Measurements from ENCODE around the gene HBG1.

The HBG1 gene

DNA sequence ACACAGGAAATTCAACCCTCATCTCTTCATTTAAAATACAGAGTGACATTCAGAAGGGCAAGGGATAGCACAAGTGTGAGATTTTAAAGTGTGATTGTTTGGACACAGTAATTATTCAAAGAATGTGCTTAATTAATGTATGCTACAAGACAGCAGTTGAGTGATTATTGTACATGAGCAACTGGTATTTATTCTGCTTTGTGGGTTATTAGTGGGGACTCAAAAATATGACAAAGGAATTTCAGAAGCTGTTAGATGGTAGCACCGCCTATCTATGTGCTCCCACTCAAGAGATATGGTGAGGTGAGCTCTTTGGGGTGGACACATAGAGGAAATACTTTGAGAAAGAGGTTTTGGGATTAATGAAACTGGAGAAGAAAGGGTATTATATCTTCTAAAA, 9.6 kb downstream of the HBG1 start:
- no peak overlapping the region for H3K4me3 ChIP-seq (ENCODE audit: low read length)
- H4K20me1 ChIP-seq (ENCODE audit: insufficient read depth, low read length): no peaks in the 10 kb centered on the region
- H3K4me1 ChIP-seq (ENCODE audit: low read length): peaks cover 30% of the 10 kb centered on the region
- H3K9ac ChIP-seq (ENCODE audit: low read length): no peak overlapping the region
- H2AFZ ChIP-seq (ENCODE audit: low read length): no peak overlapping the region
- no peaks in the 10 kb centered on the region for H3K9me2 ChIP-seq (replicated peaks; ENCODE audit: insufficient read depth, low read length)
- H3K36me3 ChIP-seq (replicated peaks; ENCODE audit: insufficient read depth, low read length): no peaks in the 10 kb centered on the region
- TF ChIP-seq, protein P1, sequence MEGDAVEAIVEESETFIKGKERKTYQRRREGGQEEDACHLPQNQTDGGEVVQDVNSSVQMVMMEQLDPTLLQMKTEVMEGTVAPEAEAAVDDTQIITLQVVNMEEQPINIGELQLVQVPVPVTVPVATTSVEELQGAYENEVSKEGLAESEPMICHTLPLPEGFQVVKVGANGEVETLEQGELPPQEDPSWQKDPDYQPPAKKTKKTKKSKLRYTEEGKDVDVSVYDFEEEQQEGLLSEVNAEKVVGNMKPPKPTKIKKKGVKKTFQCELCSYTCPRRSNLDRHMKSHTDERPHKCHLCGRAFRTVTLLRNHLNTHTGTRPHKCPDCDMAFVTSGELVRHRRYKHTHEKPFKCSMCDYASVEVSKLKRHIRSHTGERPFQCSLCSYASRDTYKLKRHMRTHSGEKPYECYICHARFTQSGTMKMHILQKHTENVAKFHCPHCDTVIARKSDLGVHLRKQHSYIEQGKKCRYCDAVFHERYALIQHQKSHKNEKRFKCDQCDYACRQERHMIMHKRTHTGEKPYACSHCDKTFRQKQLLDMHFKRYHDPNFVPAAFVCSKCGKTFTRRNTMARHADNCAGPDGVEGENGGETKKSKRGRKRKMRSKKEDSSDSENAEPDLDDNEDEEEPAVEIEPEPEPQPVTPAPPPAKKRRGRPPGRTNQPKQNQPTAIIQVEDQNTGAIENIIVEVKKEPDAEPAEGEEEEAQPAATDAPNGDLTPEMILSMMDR (IDR thresholded peaks at IDR 0.05; ENCODE audit: low read length): no peak
- TF ChIP-seq EZH2phosphoT487 (IDR thresholded peaks at IDR 0.05; ENCODE audit: low read length) (no peak), EZH2 (optimal IDR thresholded peaks at IDR 0.05; ENCODE audit: low read depth, low read length) (no peak)
- H3K4me2 ChIP-seq (ENCODE audit: low read depth, low read length): no peak overlapping the region
- no peaks in the 10 kb centered on the region for H3F3A ChIP-seq (ENCODE audit: insufficient read depth, low read length)
- no peaks in the 10 kb centered on the region for H3K27me3 ChIP-seq (replicated peaks; ENCODE audit: insufficient read depth, low read length)
- no peaks in the 10 kb centered on the region for H3K9me3 ChIP-seq (replicated peaks; ENCODE audit: insufficient read depth, low read length)
- no peak for DNase-seq
- no peaks in the 10 kb centered on the region for H3K79me2 ChIP-seq (ENCODE audit: low read length)
- H3K27ac ChIP-seq (ENCODE audit: low read length): no peak overlapping the region

DNA sequence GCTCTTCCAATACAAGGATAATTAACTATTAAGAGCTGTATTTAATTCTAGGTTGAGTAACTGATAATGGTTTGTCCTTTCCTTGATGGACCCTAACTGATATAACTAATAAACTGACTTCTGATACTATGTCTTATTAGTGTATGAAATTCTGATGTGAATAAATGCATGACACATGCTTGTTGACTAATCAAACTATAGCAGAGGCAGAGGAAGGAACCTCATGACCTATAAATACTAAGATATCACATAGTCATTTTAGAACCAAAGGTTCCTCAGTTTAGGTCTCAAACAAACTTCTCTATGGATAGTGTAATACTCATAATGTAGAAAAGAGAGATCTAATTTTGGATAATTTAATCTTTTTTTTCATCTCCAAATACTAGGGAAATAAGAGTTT, 10.6 kb downstream of the HBG1 start:
- H3K4me3 ChIP-seq (ENCODE audit: low read length): no peak overlapping the region
- H3K27ac ChIP-seq (ENCODE audit: low read length): no peak overlapping the region
- DNase-seq: no peak
- H3F3A ChIP-seq (ENCODE audit: insufficient read depth, low read length): peaks cover 7% of the 10 kb centered on the region
- no peak overlapping the region for H3K4me2 ChIP-seq (ENCODE audit: low read depth, low read length)
- TF ChIP-seq EZH2 (optimal IDR thresholded peaks at IDR 0.05; ENCODE audit: low read depth, low read length): no peak
- TF ChIP-seq, protein P1 (IDR thresholded peaks at IDR 0.05; ENCODE audit: low read length): no peak
- no peak for TF ChIP-seq EZH2phosphoT487 (IDR thresholded peaks at IDR 0.05; ENCODE audit: low read length)
- no peak overlapping the region for H2AFZ ChIP-seq (ENCODE audit: low read length)
- no peaks in the 10 kb centered on the region for H3K9me2 ChIP-seq (replicated peaks; ENCODE audit: insufficient read depth, low read length)
- H3K79me2 ChIP-seq (ENCODE audit: low read length): no peaks in the 10 kb centered on the region
- no peaks in the 10 kb centered on the region for H3K27me3 ChIP-seq (replicated peaks; ENCODE audit: insufficient read depth, low read length)
- H3K9ac ChIP-seq (ENCODE audit: low read length): no peak overlapping the region
- no peaks in the 10 kb centered on the region for H3K9me3 ChIP-seq (replicated peaks; ENCODE audit: insufficient read depth, low read length)
- peaks cover 34% of the 10 kb centered on the region for H3K4me1 ChIP-seq (ENCODE audit: low read length)
- no peaks in the 10 kb centered on the region for H3K36me3 ChIP-seq (replicated peaks; ENCODE audit: insufficient read depth, low read length)
- no peaks in the 10 kb centered on the region for H4K20me1 ChIP-seq (ENCODE audit: insufficient read depth, low read length)

DNA sequence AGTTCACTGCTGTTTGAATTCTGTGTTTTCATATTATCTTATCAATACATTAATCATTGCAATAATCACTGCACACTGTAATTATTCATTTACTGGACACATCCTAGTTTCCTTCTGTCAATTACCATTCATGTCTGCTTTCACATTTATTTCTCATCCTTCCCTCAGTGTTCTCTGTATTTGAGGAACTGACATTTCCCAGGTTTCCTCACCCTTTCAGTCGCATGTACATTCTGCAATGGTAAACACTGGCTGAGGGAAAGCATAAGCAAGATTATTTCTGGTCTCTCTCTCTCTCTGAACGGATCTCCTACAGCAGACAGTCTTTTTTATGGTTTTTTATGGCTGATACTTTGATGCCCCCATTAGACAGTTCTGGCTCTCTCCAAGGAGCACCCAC, 11.2 kb downstream of the HBG1 start:
- Histone ChIP-seq H3K9ac (ENCODE audit: low read length) (no peak overlapping the region), H3K4me2 (ENCODE audit: low read depth, low read length) (no peak overlapping the region), H3K9me2 (replicated peaks; ENCODE audit: insufficient read depth, low read length) (no peaks in the 10 kb centered on the region), H3K27ac (ENCODE audit: low read length) (no peak overlapping the region), H3F3A (ENCODE audit: insufficient read depth, low read length) (peaks cover 12% of the 10 kb centered on the region), H3K4me3 (ENCODE audit: low read length) (no peak overlapping the region), H3K79me2 (ENCODE audit: low read length) (peaks cover 1% of the 10 kb centered on the region), H2AFZ (ENCODE audit: low read length) (no peak overlapping the region), H4K20me1 (ENCODE audit: insufficient read depth, low read length) (no peaks in the 10 kb centered on the region), H3K4me1 (ENCODE audit: low read length) (peaks cover 38% of the 10 kb centered on the region), H3K36me3 (replicated peaks; ENCODE audit: insufficient read depth, low read length) (no peaks in the 10 kb centered on the region), H3K27me3 (replicated peaks; ENCODE audit: insufficient read depth, low read length) (no peaks in the 10 kb centered on the region), H3K9me3 (replicated peaks; ENCODE audit: insufficient read depth, low read length) (no peaks in the 10 kb centered on the region)
- DNase-seq: no peak
- TF ChIP-seq, protein P1 (IDR thresholded peaks at IDR 0.05; ENCODE audit: low read length): no peak
- no peak for TF ChIP-seq EZH2 (optimal IDR thresholded peaks at IDR 0.05; ENCODE audit: low read depth, low read length)
